Liver (tissue), 9 donors: ENCODE data around the gene TNFRSF6B. TPM values are rescaled to one million over a fixed set of nuclear protein-coding genes. Genes with fewer than 3 reads are reported as not detected.

ENCODE experiments used
- DNase-seq: peaks from one replicate; pipeline ENCODE4 v3.0.0-alpha.2; 2017; ENCODE audit warnings: low spot score
- H3K27ac ChIP-seq, 2 donors: one replicate each; pipeline ENCODE4 v1.7.0; 2013; ENCODE audit warnings: inconsistent platforms in 2 of 2, low read length in 2 of 2, control low read depth in 1 of 2, low read depth in 1 of 2, mild to moderate bottlenecking in 1 of 2
- H3K27me3 ChIP-seq, 4 donors: one replicate each; pipeline versions ENCODE4 v1.6.1 to v1.7.0; 2013; ENCODE audit warnings: low read length in 3 of 4, inconsistent platforms in 1 of 4, mild to moderate bottlenecking in 1 of 4, moderate library complexity in 1 of 4; ENCODE audit not compliant: control insufficient read depth in 4 of 4, insufficient read depth in 4 of 4
- H3K36me3 ChIP-seq, 4 donors: one replicate each; pipeline versions ENCODE4 v1.6.1 to v1.7.0; 2013; ENCODE audit warnings: low read length in 3 of 4, mild to moderate bottlenecking in 3 of 4, low read depth in 1 of 4, moderate library complexity in 1 of 4; ENCODE audit not compliant: control insufficient read depth in 4 of 4, insufficient read depth in 3 of 4
- H3K4me1 ChIP-seq, 4 donors: one replicate each; pipeline versions ENCODE4 v1.6.1 to v1.7.0; 2013; ENCODE audit warnings: low read length in 3 of 4, mild to moderate bottlenecking in 3 of 4, moderate library complexity in 1 of 4; ENCODE audit not compliant: control insufficient read depth in 4 of 4, insufficient read depth in 4 of 4
- H3K4me3 ChIP-seq, 3 donors: one replicate each; pipeline versions ENCODE4 v1.6.1 to v1.7.0; 2013; ENCODE audit warnings: low read length in 3 of 3, control low read depth in 1 of 3, low read depth in 1 of 3, mild to moderate bottlenecking in 1 of 3
- H3K9ac ChIP-seq, 2 donors: one replicate each; pipeline ENCODE4 v1.7.0; 2013; ENCODE audit warnings: low read length in 2 of 2, mild to moderate bottlenecking in 2 of 2, moderate library complexity in 2 of 2, control low read depth in 1 of 2, low read depth in 1 of 2
- H3K9me3 ChIP-seq, 4 donors: one replicate each; pipeline versions ENCODE4 v1.6.1 to v1.7.0; 2013; ENCODE audit warnings: low read length in 3 of 4; ENCODE audit not compliant: control insufficient read depth in 4 of 4
- ATF3 ChIP-seq: IDR thresholded peaks from 2 replicates; pipeline ENCODE4 v1.6.1; 2016; ENCODE audit warnings: antibody characterized with exemption
- CTCF ChIP-seq: fragments of 150-350 bp; IDR thresholded peaks from 2 replicates; pipeline ENCODE4 v1.5.1; 2017; ENCODE audit warnings: improper control_type of control experiment, low read depth, low read length; ENCODE audit not compliant: missing input control
- EGR1 ChIP-seq, 2 donors: IDR thresholded peaks; 2 replicates each; pipeline ENCODE4 v1.6.1; 2016 to 2018; ENCODE audit warnings: antibody characterized with exemption in 2 of 2, low read depth in 2 of 2
- FOXA1 ChIP-seq: IDR thresholded peaks from 2 replicates; pipeline ENCODE4 v1.6.1; 2016; ENCODE audit warnings: antibody characterized with exemption
- FOXA2 ChIP-seq: IDR thresholded peaks from 2 replicates; pipeline ENCODE4 v1.6.1; 2016; ENCODE audit warnings: antibody characterized with exemption
- GABPA ChIP-seq, 2 donors: IDR thresholded peaks in 1 of 2; conservative IDR thresholded peaks in 1 of 2; 2 replicates each; pipeline ENCODE4 v1.6.1; 2016; ENCODE audit warnings: antibody characterized with exemption in 2 of 2, mild to moderate bottlenecking in 1 of 2, moderate library complexity in 1 of 2
- HNF4G ChIP-seq: IDR thresholded peaks from 2 replicates; pipeline ENCODE4 v1.6.1; 2016; ENCODE audit warnings: antibody characterized with exemption
- JUND ChIP-seq, 2 donors: IDR thresholded peaks; 2 replicates each; pipeline ENCODE4 v1.6.1; 2016; ENCODE audit warnings: antibody characterized with exemption in 2 of 2
- MAX ChIP-seq: IDR thresholded peaks from 2 replicates; pipeline ENCODE4 v1.6.1; 2016; ENCODE audit warnings: antibody characterized with exemption
- NR2F2 ChIP-seq: IDR thresholded peaks from 2 replicates; pipeline ENCODE4 v1.6.1; 2016; ENCODE audit warnings: antibody characterized with exemption
- RAD21 ChIP-seq, 2 donors: IDR thresholded peaks; 2 replicates each; pipeline ENCODE4 v1.6.1; 2016; ENCODE audit warnings: antibody characterized with exemption in 2 of 2, mild to moderate bottlenecking in 2 of 2
- REST ChIP-seq: IDR thresholded peaks from 2 replicates; pipeline ENCODE4 v1.6.1; 2016; ENCODE audit warnings: antibody characterized with exemption, mild to moderate bottlenecking
- RXRA ChIP-seq, 2 donors: IDR thresholded peaks; 2 replicates each; pipeline ENCODE4 v1.6.1; 2017 to 2018; ENCODE audit warnings: antibody characterized with exemption in 2 of 2, mild to moderate bottlenecking in 1 of 2
- SP1 ChIP-seq: IDR thresholded peaks from 2 replicates; pipeline ENCODE4 v1.6.1; 2018; ENCODE audit warnings: antibody characterized with exemption, mild to moderate bottlenecking
- TAF1 ChIP-seq: conservative IDR thresholded peaks from 2 replicates; pipeline ENCODE4 v1.6.1; 2016; ENCODE audit warnings: antibody characterized with exemption, mild to moderate bottlenecking
- YY1 ChIP-seq: IDR thresholded peaks from 2 replicates; pipeline ENCODE4 v1.6.1; 2016; ENCODE audit warnings: antibody characterized with exemption, mild to moderate bottlenecking
- ZBTB33 ChIP-seq: IDR thresholded peaks from 2 replicates; pipeline ENCODE4 v1.6.1; 2016; ENCODE audit warnings: antibody characterized with exemption
- WGBS: extraction: QIAGEN DNeasy Blood & Tissue Kit; methylation state at CpG from one replicate; pipeline ENCODE4 v1.1.7; 2013; 5-methylcytosine and 5-hydroxymethylcytosine counted together
- polyA plus RNA-seq, 2 donors: library from polyadenylated mRNA; stranded (reverse) in 1 of 2; unstranded in 1 of 2; fragments of 200-250 nt in 1 of 2; fragments of >200 nt in 1 of 2; fragmentation: Nextera tagmentation in 1 of 2; extraction: Ambion mirVana in 1 of 2; gene quantifications; one replicate each; pipeline versions ENCODE4 v1.2.1 to v1.2.3, GENCODE V29; 2013 to 2015
- total RNA-seq, 2 donors: library from RNA; depleted of rRNA; stranded (reverse); fragments of >200 nt; gene quantifications; one replicate each; pipeline ENCODE4 v1.2.3, GENCODE V29; 2014
- donor health status: healthy.
- donor health status: healthy.
- donor health status: healthy.
- donor health status: healthy.
- donor health status: healthy.

Gene TNFRSF6B
- total and polyA plus RNA-seq, 4 donors: 0.09 to 0.73 TPM; not detected in 2

- WGBS: 92% methylated on average over 38 of the region's 38 CpGs
- Histone ChIP-seq H3K27ac (no peak overlapping the region), H3K27me3 (no peaks in the 10 kb centered on the region), H3K4me1 (no peaks in the 10 kb centered on the region), H3K9me3 (no peaks in the 10 kb centered on the region), H3K9ac (no peak overlapping the region), H3K4me3 (no peak overlapping the region), H3K36me3 (peaks cover 0 to 32% (median 8%) of the 10 kb centered on the region in 4 donors)
- no peak for DNase-seq
- TF ChIP-seq ZBTB33 (no peak), NR2F2 (no peak), REST (no peak), FOXA2 (no peak), RXRA (IDR thresholded peaks at IDR 0.05) (no peak), RAD21 (IDR thresholded peaks at IDR 0.05) (no peak), YY1 (no peak), SP1 (no peak), EGR1 (IDR thresholded peaks at IDR 0.05; ENCODE audit: low read depth in 2 of 2) (no peak), FOXA1 (no peak), HNF4G (no peak), JUND (IDR thresholded peaks at IDR 0.05) (no peak), CTCF (no peak), ATF3 (no peak), GABPA (IDR thresholded peaks at IDR 0.05 in 1 of 2, conservative IDR thresholded peaks at IDR 0.05 in 1 of 2) (no peak), MAX (no peak), TAF1 (no peak)
Observed at GRCh38 chr20:63678667-63679465, 17.6 kb upstream of the TNFRSF6B start.
